BE2C (cell line): ENCODE measurements around the gene JAKMIP3.

Experiments
- DNase-seq: peaks from one replicate; pipeline ENCODE4 v3.0.0-alpha.2; 2020
- H3K27me3 ChIP-seq: fragments of 250-450 bp; sonication (Bioruptor Pico); 2 replicates; pipeline ENCODE4 v1.5.1; 2020; ENCODE audit warnings: mild to moderate bottlenecking
- H3K36me3 ChIP-seq: fragments of 250-450 bp; sonication (Bioruptor Pico); 2 replicates; pipeline ENCODE4 v1.5.1; 2020; ENCODE audit warnings: mild to moderate bottlenecking
- H3K4me1 ChIP-seq: fragments of 250-450 bp; sonication (Bioruptor Pico); 2 replicates; pipeline ENCODE4 v1.5.1; 2020
- H3K4me3 ChIP-seq: 2 replicates; pipeline ENCODE4 v1.5.1; 2011; ENCODE audit warnings: low read depth, low read length
- H3K9me3 ChIP-seq: fragments of 250-450 bp; sonication (Bioruptor Pico); 2 replicates; pipeline ENCODE4 v1.5.1; 2020
- TF ChIP-seq, protein P1 (sequence below): IDR thresholded peaks from 2 replicates; pipeline ENCODE4 v1.5.1; 2012; ENCODE audit warnings: mild to moderate bottlenecking, low read depth, low read length

JAKMIP3 gene

GRCh38 chr10:132064771-132065437 is 842 bp upstream of the JAKMIP3 start:
- no peak for DNase-seq
- Histone ChIP-seq H3K36me3 (no peaks in the 10 kb centered on the region), H3K4me3 (no peak overlapping the region), H3K4me1 (no peaks in the 10 kb centered on the region), H3K9me3 (no peaks in the 10 kb centered on the region), H3K27me3 (no peaks in the 10 kb centered on the region)
- TF ChIP-seq, protein P1, sequence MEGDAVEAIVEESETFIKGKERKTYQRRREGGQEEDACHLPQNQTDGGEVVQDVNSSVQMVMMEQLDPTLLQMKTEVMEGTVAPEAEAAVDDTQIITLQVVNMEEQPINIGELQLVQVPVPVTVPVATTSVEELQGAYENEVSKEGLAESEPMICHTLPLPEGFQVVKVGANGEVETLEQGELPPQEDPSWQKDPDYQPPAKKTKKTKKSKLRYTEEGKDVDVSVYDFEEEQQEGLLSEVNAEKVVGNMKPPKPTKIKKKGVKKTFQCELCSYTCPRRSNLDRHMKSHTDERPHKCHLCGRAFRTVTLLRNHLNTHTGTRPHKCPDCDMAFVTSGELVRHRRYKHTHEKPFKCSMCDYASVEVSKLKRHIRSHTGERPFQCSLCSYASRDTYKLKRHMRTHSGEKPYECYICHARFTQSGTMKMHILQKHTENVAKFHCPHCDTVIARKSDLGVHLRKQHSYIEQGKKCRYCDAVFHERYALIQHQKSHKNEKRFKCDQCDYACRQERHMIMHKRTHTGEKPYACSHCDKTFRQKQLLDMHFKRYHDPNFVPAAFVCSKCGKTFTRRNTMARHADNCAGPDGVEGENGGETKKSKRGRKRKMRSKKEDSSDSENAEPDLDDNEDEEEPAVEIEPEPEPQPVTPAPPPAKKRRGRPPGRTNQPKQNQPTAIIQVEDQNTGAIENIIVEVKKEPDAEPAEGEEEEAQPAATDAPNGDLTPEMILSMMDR = no peak

- Histone ChIP-seq H3K9me3 (no peaks in the 10 kb centered on the region), H3K27me3 (no peaks in the 10 kb centered on the region), H3K4me3 (no peak overlapping the region), H3K36me3 (no peaks in the 10 kb centered on the region), H3K4me1 (no peaks in the 10 kb centered on the region)
- no peak for DNase-seq
- TF ChIP-seq, protein P1 = no peak
These were observed 440 bp downstream of the JAKMIP3 start for GRCh38 chr10:132066186-132066585.

- H3K36me3 ChIP-seq = no peaks in the 10 kb centered on the region
- DNase-seq = no peak
- no peaks in the 10 kb centered on the region for H3K27me3 ChIP-seq
- no peaks in the 10 kb centered on the region for H3K4me1 ChIP-seq
- H3K9me3 ChIP-seq = no peaks in the 10 kb centered on the region
- no peak overlapping the region for H3K4me3 ChIP-seq
- TF ChIP-seq, protein P1 = no peak
These were observed 1.1 kb downstream of the JAKMIP3 start for GRCh38 chr10:132066812-132067211.

GRCh38 chr10:132068431-132069121 is 2.8 kb downstream of the JAKMIP3 start:
- Histone ChIP-seq H3K27me3 (no peaks in the 10 kb centered on the region), H3K4me3 (no peak overlapping the region), H3K9me3 (no peaks in the 10 kb centered on the region), H3K36me3 (no peaks in the 10 kb centered on the region), H3K4me1 (no peaks in the 10 kb centered on the region)
- DNase-seq = no peak
- TF ChIP-seq, protein P1 = no peak

DNA sequence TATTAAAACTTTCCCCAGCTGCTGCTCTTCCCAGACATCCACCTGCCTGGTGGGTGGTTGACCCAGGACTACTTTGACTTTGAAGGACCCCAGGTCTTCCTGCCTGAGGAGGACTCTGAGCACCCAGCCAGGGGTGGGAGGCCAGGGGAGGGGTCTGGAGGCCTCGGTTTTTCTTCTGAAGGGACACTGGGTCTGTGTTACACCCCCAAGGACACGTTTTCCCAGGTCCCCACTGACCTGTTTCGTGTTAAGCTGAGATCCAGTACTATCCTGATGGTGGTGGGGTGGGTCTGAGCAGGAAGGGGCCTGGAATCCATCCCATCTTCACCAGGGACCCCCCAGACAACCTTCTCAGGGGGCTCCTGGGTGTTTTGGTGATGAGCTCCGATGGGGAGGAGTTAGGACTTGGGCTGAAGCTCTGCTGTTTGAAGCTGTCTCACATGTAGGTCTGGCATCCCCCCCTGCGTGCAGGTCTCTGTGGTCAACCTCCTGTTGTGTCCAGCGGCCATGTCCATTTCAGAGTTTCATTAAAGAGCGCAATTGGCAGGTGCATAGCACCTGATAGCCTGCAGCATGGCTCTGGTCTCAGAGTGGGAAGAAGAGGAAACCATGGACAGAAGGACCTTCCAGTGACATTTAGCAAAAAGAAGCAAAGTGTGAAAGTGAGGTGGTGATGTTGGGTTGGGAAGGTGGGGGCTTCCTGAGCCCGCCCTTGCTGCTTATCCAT is 3.5 kb downstream of the JAKMIP3 start:
- H3K27me3 ChIP-seq = no peaks in the 10 kb centered on the region
- no peak overlapping the region for H3K4me3 ChIP-seq
- H3K4me1 ChIP-seq = no peaks in the 10 kb centered on the region
- DNase-seq = no peak
- TF ChIP-seq, protein P1 = no peak
- no peaks in the 10 kb centered on the region for H3K9me3 ChIP-seq
- no peaks in the 10 kb centered on the region for H3K36me3 ChIP-seq

DNA sequence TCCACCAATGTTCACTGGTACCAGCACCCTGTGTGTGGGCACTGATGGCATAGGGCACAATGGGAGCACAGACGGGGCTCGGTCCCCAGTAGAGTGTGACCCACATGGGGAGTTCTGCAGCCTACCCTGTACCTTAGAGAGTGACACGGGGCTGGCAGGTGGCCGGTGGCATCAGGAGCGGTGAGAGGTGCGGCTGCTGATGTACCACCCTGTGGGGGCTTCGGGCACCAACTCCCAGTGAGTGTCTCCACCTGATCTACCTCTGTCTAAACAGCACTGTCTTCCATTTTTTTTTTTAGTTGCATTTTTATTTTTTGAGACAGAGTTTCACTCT is 4.1 kb downstream of the JAKMIP3 start:
- H3K27me3 ChIP-seq = no peaks in the 10 kb centered on the region
- H3K4me3 ChIP-seq = no peak overlapping the region
- DNase-seq = no peak
- TF ChIP-seq, protein P1 = no peak
- no peaks in the 10 kb centered on the region for H3K36me3 ChIP-seq
- no peaks in the 10 kb centered on the region for H3K9me3 ChIP-seq
- H3K4me1 ChIP-seq = no peaks in the 10 kb centered on the region
